ENCODE measurements around the gene ZNF22.

ZNF22 gene

GRCh38 chr10:44993922-44994751, 6.6 kb upstream of the ZNF22 start:
- Histone ChIP-seq H3K27ac (ENCODE audit: low read depth, low read length, severe bottlenecking) (peak overlapping the region; percentile 73), H3K4me3 (ENCODE audit: extremely low read depth, insufficient read depth, low read length, poor library complexity, severe bottlenecking) (no peak overlapping the region), H3K36me3 (ENCODE audit: control insufficient read depth, insufficient read depth, low read length) (no peaks in the 10 kb centered on the region), H3K9me3 (ENCODE audit: control insufficient read depth, low read length) (no peaks in the 10 kb centered on the region), H3K4me1 (ENCODE audit: control insufficient read depth, insufficient read depth, low read length, poor library complexity, severe bottlenecking) (peaks cover 26% of the 10 kb centered on the region)
- 71 to 80% methylated on average over 8 to 9 of the region's 11 CpGs for WGBS, 2 experiments (ENCODE audit: insufficient coverage in 2 of 2)

DNA sequence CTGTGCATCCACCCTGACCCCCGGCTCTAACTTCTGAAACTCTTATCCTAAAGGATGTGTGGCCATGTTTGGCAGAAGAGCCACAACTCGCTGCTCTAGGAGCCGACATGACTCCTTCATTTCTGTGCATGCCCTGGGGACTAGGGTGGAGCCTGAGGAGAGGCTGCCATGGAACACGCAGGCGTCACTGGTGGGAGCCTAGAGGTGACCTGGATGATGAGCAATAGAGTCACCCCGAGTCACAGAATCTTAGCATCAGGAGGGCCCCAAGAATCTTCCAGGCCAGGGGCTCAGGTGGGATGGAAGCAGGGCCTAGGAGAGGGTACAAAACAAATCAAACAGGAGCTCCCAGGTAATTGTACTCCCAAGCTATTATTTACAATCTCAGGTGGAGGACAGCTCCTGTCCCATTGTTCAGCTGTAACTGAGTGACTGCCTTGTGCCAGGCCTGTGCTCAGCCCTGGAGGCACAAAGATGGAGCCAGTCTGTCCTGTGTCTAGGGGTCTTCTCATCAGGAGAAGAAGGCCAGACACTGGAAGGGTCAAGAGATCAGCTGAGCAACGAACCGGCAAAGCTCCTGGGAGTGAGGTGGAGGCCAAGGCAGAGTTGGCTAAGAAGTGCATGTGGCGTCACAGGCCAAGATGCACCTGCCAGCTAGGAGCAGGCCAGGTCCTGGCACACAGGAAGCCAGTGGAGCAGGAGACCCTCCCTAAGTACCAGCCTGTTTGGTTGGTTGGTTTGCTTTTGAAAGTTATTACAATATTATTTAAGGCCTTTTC, 5.8 kb upstream of the ZNF22 start:
- Histone ChIP-seq H3K36me3 (ENCODE audit: control insufficient read depth, insufficient read depth, low read length) (no peaks in the 10 kb centered on the region), H3K9me3 (ENCODE audit: control insufficient read depth, low read length) (no peaks in the 10 kb centered on the region), H3K27ac (ENCODE audit: low read depth, low read length, severe bottlenecking) (peak overlapping the region; percentile 73), H3K4me3 (ENCODE audit: extremely low read depth, insufficient read depth, low read length, poor library complexity, severe bottlenecking) (no peak overlapping the region), H3K4me1 (ENCODE audit: control insufficient read depth, insufficient read depth, low read length, poor library complexity, severe bottlenecking) (peaks cover 23% of the 10 kb centered on the region)
- 90 to 91% methylated on average over 8 to 9 of the region's 9 CpGs for WGBS, 2 experiments (ENCODE audit: insufficient coverage in 2 of 2)

GRCh38 chr10:44995581-44995913, 5.2 kb upstream of the ZNF22 start:
- Histone ChIP-seq H3K36me3 (ENCODE audit: control insufficient read depth, insufficient read depth, low read length) (no peaks in the 10 kb centered on the region), H3K4me3 (ENCODE audit: extremely low read depth, insufficient read depth, low read length, poor library complexity, severe bottlenecking) (no peak overlapping the region)

DNA sequence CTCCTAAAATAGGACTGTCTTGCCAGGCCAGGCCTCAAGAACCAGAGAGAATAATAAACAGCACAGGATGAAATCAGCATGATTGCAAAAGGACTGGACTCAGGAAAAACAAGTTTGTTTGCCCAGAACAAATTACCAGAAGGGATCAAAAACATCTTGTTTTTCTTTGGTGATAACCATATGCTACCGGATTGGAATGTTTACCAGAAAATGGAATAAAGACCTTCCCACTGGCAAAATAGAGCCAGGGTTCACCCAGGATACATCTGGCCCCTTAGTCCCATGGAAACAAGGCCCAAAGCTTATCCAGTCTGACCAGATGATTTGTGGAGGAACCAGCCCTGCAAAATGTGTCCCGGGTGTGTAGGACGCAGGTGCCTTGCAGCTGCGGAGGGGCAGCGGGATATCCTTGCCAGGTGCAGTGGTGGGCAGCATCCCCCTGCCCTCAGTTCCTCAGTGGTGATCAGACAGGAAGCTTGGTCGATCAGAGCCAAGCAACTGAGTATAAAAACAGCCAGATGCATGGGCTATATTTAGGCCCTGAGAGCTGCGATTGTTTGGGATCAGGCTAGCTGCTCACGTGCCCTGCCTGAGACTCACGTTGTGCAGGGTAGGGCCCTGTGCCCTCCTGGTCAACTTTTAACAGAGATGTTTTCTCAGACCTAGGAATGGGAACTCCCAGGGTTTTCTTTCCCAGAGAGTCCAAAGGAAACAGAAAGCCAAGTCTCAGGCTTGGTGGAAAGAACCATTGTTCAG, 4.6 kb upstream of the ZNF22 start:
- H3K4me1 ChIP-seq (ENCODE audit: control insufficient read depth, insufficient read depth, low read length, poor library complexity, severe bottlenecking), result peaks cover 19% of the 10 kb centered on the region
- no peak overlapping the region for H3K4me3 ChIP-seq (ENCODE audit: extremely low read depth, insufficient read depth, low read length, poor library complexity, severe bottlenecking)
- H3K36me3 ChIP-seq (ENCODE audit: control insufficient read depth, insufficient read depth, low read length), result no peaks in the 10 kb centered on the region
- no peaks in the 10 kb centered on the region for H3K9me3 ChIP-seq (ENCODE audit: control insufficient read depth, low read length)
- WGBS, 2 experiments (ENCODE audit: insufficient coverage in 2 of 2), result 94 to 95% methylated on average over 8 to 9 of the region's 9 CpGs
- H3K27ac ChIP-seq (ENCODE audit: low read depth, low read length, severe bottlenecking), result peak overlapping the region; percentile 32

More at GRCh38 chr10:44995581-44995913, 5.2 kb upstream of the ZNF22 start:
- H3K27ac ChIP-seq (ENCODE audit: low read depth, low read length, severe bottlenecking), result no peak overlapping the region
- H3K4me1 ChIP-seq (ENCODE audit: control insufficient read depth, insufficient read depth, low read length, poor library complexity, severe bottlenecking), result peaks cover 19% of the 10 kb centered on the region
- H3K9me3 ChIP-seq (ENCODE audit: control insufficient read depth, low read length), result no peaks in the 10 kb centered on the region
- WGBS, 2 experiments (ENCODE audit: insufficient coverage in 2 of 2), result 92 to 100% methylated on average over 3 of the region's 4 CpGs

- peaks cover under 1% of the 10 kb centered on the region for H3K9me3 ChIP-seq (ENCODE audit: control insufficient read depth, low read length)
- no peak overlapping the region for H3K4me3 ChIP-seq (ENCODE audit: extremely low read depth, insufficient read depth, low read length, poor library complexity, severe bottlenecking)
- H3K4me1 ChIP-seq (ENCODE audit: control insufficient read depth, insufficient read depth, low read length, poor library complexity, severe bottlenecking), result peaks cover 19% of the 10 kb centered on the region
- 86 to 100% methylated on average over 1 to 2 of the region's 6 CpGs for WGBS, 2 experiments (ENCODE audit: insufficient coverage in 2 of 2)
- no peak overlapping the region for H3K27ac ChIP-seq (ENCODE audit: low read depth, low read length, severe bottlenecking)
- H3K36me3 ChIP-seq (ENCODE audit: control insufficient read depth, insufficient read depth, low read length), result no peaks in the 10 kb centered on the region
Measured at GRCh38 chr10:44997105-44997748, 3.5 kb upstream of the ZNF22 start.

DNA sequence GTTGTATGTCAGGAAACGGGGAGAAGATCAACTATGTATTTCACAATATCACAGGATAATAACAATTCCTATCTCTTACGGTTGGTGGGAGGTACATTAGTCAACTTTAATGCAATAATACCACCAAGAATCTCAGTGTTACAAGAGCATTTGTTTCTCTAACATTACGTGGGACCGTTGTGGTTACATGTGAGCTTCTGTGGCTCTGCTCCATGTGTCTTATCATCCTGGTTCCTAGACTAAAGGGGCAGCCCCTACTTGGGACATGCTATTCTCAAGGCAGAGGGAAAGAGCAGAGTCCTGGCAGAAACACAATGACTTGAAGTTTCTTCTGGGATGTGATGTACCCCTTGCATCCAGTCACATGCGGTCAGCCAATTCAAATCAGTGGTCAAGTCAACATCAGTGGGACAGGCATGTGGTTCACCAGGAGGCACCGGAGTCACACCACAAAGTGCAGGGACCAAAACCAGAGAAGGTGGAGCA, 2.5 kb upstream of the ZNF22 start:
- Histone ChIP-seq H3K36me3 (ENCODE audit: control insufficient read depth, insufficient read depth, low read length) (peaks cover 3% of the 10 kb centered on the region), H3K4me3 (ENCODE audit: extremely low read depth, insufficient read depth, low read length, poor library complexity, severe bottlenecking) (no peak overlapping the region), H3K27ac (ENCODE audit: low read depth, low read length, severe bottlenecking) (no peak overlapping the region), H3K9me3 (ENCODE audit: control insufficient read depth, low read length) (peaks cover 8% of the 10 kb centered on the region), H3K4me1 (ENCODE audit: control insufficient read depth, insufficient read depth, low read length, poor library complexity, severe bottlenecking) (peaks cover 19% of the 10 kb centered on the region)
- WGBS, 2 experiments (ENCODE audit: insufficient coverage in 2 of 2), result 87 to 93% methylated on average over 2 to 5 of the region's 6 CpGs

DNA sequence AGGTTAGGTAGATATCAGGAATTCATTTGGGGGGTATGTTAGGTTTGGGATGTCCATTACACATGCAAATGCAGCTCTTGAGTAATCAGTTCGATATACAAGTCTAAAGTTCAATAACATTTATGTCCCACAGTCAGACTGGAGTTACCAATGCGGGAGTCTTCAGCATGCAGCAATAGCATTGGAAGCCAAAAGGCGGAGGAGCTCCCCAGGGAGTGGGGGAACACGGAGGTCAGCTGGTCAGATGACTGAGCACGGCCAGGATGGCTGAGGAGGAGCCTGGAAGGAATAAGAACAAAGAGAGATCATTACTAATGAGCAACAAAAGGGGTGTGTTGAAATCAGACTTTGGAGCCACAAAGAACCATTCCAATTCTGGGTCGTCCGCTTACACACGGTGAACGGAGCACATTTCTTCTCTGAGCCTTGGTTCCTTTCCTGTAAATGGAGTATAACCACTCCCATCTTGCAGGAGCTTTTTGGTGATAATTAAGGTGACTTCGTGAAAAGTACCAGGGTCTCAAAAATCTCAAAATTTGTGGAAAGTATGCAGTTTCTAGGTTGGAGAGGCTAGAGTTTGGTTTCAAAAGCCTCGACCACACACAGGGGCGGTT, 478 bp upstream of the ZNF22 start:
- Histone ChIP-seq H3K27ac (ENCODE audit: low read depth, low read length, severe bottlenecking) (peak overlapping the region; percentile 77), H3K36me3 (ENCODE audit: control insufficient read depth, insufficient read depth, low read length) (peaks cover 22% of the 10 kb centered on the region), H3K4me1 (ENCODE audit: control insufficient read depth, insufficient read depth, low read length, poor library complexity, severe bottlenecking) (peaks cover 6% of the 10 kb centered on the region), H3K4me3 (ENCODE audit: extremely low read depth, insufficient read depth, low read length, poor library complexity, severe bottlenecking) (peak overlapping the region; percentile 52), H3K9me3 (ENCODE audit: control insufficient read depth, low read length) (peaks cover 15% of the 10 kb centered on the region)
- WGBS, 2 experiments (ENCODE audit: insufficient coverage in 2 of 2), result 63 to 72% methylated on average over 7 to 11 of the region's 12 CpGs

DNA sequence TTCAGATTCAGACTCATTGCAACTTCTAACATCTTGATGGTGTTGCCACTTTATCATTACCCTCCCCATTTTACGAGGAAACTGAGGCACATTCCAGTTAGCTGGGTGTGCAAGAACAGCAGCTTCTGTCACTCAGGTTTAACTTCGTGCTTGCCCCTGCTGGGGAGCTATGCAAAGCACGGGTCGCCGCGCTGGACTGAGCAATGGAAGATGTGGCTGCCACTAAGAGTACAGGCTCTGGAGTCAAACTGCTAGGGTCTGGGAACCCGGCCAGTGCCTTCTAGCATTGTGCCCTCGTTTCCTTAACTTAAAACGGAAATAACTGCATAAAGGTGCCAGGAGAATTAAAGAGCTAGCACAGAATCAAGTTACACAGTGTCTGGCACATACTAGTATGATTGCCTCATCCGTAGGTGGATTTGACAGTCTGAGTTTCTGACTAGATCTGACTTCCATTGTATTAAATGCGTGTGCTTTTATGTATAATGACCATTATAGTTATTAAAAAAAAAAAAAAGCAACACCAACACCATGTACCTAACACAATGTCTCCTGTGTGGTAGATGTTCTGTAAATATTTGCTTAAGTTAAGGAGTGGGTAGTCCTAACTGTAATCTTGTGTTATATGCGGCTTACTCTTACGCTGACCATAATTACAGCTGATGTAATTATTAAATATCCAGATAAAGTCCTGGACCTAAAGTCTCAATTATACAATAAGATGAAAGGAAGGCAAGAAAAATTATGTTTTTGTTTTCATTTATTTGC, 842 bp downstream of the ZNF22 start:
- 36 to 37% methylated on average over 9 of the region's 13 CpGs for WGBS, 2 experiments (ENCODE audit: insufficient coverage in 2 of 2)
- peaks cover under 1% of the 10 kb centered on the region for H3K4me1 ChIP-seq (ENCODE audit: control insufficient read depth, insufficient read depth, low read length, poor library complexity, severe bottlenecking)
- peak overlapping the region; percentile 77 for H3K27ac ChIP-seq (ENCODE audit: low read depth, low read length, severe bottlenecking)
- peaks cover 15% of the 10 kb centered on the region for H3K9me3 ChIP-seq (ENCODE audit: control insufficient read depth, low read length)
- peak overlapping the region; percentile 52 for H3K4me3 ChIP-seq (ENCODE audit: extremely low read depth, insufficient read depth, low read length, poor library complexity, severe bottlenecking)
- H3K36me3 ChIP-seq (ENCODE audit: control insufficient read depth, insufficient read depth, low read length), result peaks cover 28% of the 10 kb centered on the region

DNA sequence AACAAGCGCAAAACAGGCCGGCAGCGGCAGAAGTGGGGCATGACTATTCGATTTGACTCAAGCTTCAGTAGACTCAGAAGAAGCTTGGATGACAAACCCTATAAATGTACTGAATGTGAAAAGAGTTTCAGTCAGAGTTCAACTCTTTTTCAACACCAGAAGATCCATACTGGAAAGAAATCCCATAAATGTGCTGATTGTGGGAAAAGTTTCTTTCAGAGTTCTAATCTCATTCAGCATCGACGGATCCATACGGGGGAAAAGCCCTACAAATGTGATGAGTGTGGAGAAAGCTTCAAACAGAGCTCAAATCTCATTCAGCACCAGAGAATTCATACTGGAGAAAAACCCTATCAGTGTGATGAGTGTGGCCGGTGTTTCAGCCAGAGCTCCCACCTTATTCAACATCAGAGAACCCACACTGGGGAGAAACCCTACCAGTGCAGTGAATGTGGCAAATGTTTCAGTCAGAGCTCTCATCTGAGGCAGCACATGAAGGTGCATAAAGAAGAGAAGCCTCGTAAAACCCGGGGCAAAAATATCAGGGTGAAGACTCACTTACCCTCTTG, 2.8 kb downstream of the ZNF22 start:
- H3K4me1 ChIP-seq (ENCODE audit: control insufficient read depth, insufficient read depth, low read length, poor library complexity, severe bottlenecking), result no peaks in the 10 kb centered on the region
- no peak overlapping the region for H3K4me3 ChIP-seq (ENCODE audit: extremely low read depth, insufficient read depth, low read length, poor library complexity, severe bottlenecking)
- WGBS, 2 experiments (ENCODE audit: insufficient coverage in 2 of 2), result 98 to 100% methylated on average over 6 of the region's 10 CpGs
- peaks cover 28% of the 10 kb centered on the region for H3K36me3 ChIP-seq (ENCODE audit: control insufficient read depth, insufficient read depth, low read length)
- no peak overlapping the region for H3K27ac ChIP-seq (ENCODE audit: low read depth, low read length, severe bottlenecking)
- H3K9me3 ChIP-seq (ENCODE audit: control insufficient read depth, low read length), result peaks cover 15% of the 10 kb centered on the region
